Neural crest cell (in vitro differentiated cells): ENCODE data around the gene ZNF469. TPM values are rescaled to one million over a fixed set of nuclear protein-coding genes. Genes with fewer than 3 reads are reported as not detected.

Experiments
- DNase-seq: peaks from one replicate; pipeline ENCODE4 v3.0.0; 2021; ENCODE audit warnings: low read depth, mixed read lengths, low spot score
- H3K27ac Mint-ChIP-seq: one replicate; pipeline ENCODE4 v1.8.0; 2021; ENCODE audit warnings: mild to moderate bottlenecking, mixed read lengths; ENCODE audit not compliant: unreplicated experiment
- H3K27me3 Mint-ChIP-seq: 2 replicates; pipeline ENCODE4 v1.8.0; 2021; ENCODE audit warnings: low read depth, mild to moderate bottlenecking, mixed read lengths
- H3K36me3 Mint-ChIP-seq: 2 replicates; pipeline ENCODE4 v1.8.0; 2021; ENCODE audit warnings: low read depth, mild to moderate bottlenecking, mixed read lengths
- H3K4me1 Mint-ChIP-seq: 2 replicates; pipeline ENCODE4 v1.8.0; 2021; ENCODE audit warnings: mixed read lengths
- H3K4me3 Mint-ChIP-seq: one replicate; pipeline ENCODE4 v1.8.0; 2021; ENCODE audit warnings: mild to moderate bottlenecking, mixed read lengths
- H3K9me3 Mint-ChIP-seq: 2 replicates; pipeline ENCODE4 v1.8.0; 2021; ENCODE audit warnings: mixed read lengths
- CTCF ChIP-seq: fragments of 200-600 bp; sonication (generic); conservative IDR thresholded peaks from 2 replicates; pipeline ENCODE4 v1.5.0; 2021; ENCODE audit warnings: antibody characterized with exemption, mild to moderate bottlenecking
- total RNA-seq: library from RNA; stranded (reverse); gene quantifications from 2 replicates; pipeline ENCODE4 v1.2.1, GENCODE V29; 2021

The ZNF469 gene
- total RNA-seq, 1 donor from 2014 or later, result 0.58 TPM

GRCh38 chr16:88404769-88405168, 22.0 kb downstream of the ZNF469 start:
- H3K4me3 Mint-ChIP-seq, result no peak overlapping the region
- H3K9me3 Mint-ChIP-seq, result peaks cover 5% of the 10 kb centered on the region
- H3K27ac Mint-ChIP-seq, result peak overlapping the region; percentile 87
- H3K36me3 Mint-ChIP-seq, result no peaks in the 10 kb centered on the region
- DNase-seq, result no peak
- TF ChIP-seq CTCF, result no peak
- no peaks in the 10 kb centered on the region for H3K27me3 Mint-ChIP-seq
- H3K4me1 Mint-ChIP-seq, result peaks cover 11% of the 10 kb centered on the region

DNA sequence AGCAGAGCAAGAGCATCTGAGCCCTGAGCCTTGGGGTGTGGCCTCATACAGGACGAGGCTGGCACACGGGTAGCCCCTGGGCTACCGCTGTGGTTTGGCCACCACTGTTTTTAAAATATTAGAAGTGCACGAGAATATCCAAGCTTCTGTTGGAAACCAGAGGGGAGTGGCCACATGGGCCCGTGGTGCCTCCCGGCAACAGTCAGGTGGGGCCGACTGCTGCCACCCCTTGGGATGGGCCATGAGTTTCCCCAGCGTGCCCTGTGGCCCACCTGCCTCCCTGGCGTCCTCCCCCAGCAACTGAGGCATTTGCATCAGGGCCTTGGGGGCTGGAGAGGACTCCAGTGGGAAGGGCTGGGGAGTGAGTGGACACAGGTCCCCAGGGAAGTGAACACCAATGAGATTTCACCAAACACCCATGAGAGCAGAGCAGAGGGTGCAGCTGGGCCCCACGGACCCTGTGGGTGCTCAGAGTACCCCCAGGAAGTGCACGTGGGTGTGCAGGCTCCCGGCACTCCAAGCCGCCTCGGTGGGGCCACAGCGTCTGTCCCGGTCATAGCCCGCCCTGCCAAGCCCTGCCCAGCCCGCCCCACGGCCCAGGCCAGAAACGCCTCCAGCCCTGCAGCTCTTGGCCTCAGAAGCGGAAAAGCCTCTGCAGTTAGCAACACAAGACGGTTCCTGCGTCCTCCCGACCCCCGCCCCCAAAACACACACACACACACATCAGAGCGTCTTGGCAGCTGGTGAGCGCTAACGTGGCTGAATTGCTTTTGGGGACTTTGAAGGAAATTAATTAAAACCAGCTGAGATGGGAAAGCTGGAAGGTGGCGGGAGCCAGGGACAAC, 22.7 kb downstream of the ZNF469 start:
- no peaks in the 10 kb centered on the region for H3K27me3 Mint-ChIP-seq
- peaks cover 5% of the 10 kb centered on the region for H3K9me3 Mint-ChIP-seq
- DNase-seq, result no peak
- H3K27ac Mint-ChIP-seq, result peak overlapping the region; percentile 87
- H3K4me3 Mint-ChIP-seq, result no peak overlapping the region
- no peak for TF ChIP-seq CTCF
- peaks cover 11% of the 10 kb centered on the region for H3K4me1 Mint-ChIP-seq
- H3K36me3 Mint-ChIP-seq, result no peaks in the 10 kb centered on the region

DNA sequence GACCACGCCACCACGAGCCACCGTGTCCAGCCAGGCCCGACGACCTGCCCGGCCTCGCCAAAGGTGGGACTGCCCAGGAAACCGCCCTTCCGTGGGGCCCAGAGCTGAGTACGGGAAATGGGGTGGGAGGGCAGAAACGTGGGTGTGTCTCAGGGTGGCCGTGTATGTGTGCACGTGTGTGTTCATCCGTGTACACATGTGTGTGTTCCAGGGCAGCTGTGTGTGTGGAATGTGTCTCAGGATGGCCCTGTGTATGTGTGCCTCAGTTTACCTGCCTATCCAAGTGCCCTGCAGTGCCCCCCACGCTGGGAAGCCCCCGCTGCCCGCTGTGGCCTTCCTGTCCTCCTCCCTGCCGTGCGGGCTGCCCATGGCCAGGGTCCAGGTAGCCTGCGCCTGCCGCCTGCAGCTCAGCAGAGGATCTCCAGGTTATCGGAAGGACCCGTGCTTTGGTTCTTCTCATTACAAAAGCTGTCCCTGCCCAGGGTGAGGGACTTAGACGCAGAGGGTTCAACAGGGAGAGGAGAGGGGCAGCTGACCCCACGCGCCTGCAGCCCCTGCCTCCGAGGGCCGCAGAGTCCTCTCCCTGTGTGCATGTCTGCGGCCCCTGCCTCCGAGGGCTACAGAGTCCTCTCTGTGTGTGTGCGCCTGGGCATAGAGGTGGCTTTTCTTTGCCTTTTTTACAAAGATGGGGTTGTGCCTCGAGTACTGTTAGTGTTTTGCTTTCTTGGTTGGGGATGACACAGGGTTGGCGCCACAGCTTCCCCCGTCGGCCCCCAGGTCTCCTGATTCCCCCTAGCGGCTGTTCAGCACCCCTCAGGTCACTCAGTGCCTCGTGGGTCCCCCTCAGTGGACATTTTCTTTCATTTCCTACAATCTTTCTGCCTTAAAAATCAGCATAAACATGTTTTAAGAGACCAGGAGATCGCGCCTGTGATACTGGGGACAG, 23.6 kb downstream of the ZNF469 start:
- TF ChIP-seq CTCF, result no peak
- no peak overlapping the region for H3K27ac Mint-ChIP-seq
- H3K9me3 Mint-ChIP-seq, result peaks cover 2% of the 10 kb centered on the region
- no peak for DNase-seq
- H3K4me3 Mint-ChIP-seq, result no peak overlapping the region
- peaks cover 11% of the 10 kb centered on the region for H3K4me1 Mint-ChIP-seq
- H3K36me3 Mint-ChIP-seq, result no peaks in the 10 kb centered on the region
- H3K27me3 Mint-ChIP-seq, result no peaks in the 10 kb centered on the region

DNA sequence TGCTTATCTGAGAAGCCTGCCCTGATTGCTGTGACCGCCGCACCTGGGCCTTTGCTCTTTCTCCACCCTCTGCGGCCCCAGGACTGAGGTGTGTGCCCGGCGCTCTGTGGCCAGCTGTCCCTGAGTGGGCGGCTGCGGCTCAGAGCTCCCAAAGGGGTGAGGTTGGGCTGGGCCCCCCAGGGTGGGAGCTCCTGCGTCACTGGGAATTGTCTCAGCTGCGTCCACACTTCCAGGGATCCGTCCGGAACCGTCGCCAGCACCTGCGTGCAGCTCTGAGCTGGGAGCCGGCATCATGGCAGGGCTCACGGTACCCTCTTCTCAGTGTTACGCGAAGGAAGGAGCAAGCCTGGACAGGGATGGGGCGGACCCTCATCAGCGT, 24.3 kb downstream of the ZNF469 start:
- DNase-seq, result no peak
- Mint-ChIP-seq H3K36me3 (no peaks in the 10 kb centered on the region), H3K4me3 (no peak overlapping the region), H3K27ac (no peak overlapping the region), H3K4me1 (peaks cover 11% of the 10 kb centered on the region), H3K27me3 (no peaks in the 10 kb centered on the region), H3K9me3 (no peaks in the 10 kb centered on the region)
- TF ChIP-seq CTCF, result no peak

GRCh38 chr16:88407807-88408206, 25.0 kb downstream of the ZNF469 start:
- DNase-seq, result no peak
- no peaks in the 10 kb centered on the region for H3K27me3 Mint-ChIP-seq
- H3K36me3 Mint-ChIP-seq, result no peaks in the 10 kb centered on the region
- peaks cover 11% of the 10 kb centered on the region for H3K4me1 Mint-ChIP-seq
- no peak for TF ChIP-seq CTCF
- peak overlapping the region; percentile 57 for H3K27ac Mint-ChIP-seq
- H3K9me3 Mint-ChIP-seq, result no peaks in the 10 kb centered on the region
- H3K4me3 Mint-ChIP-seq, result no peak overlapping the region
